Thyroid gland (tissue), 4 donors: ENCODE measurements around the gene TLCD1.

ENCODE experiments used
- CTCF ChIP-seq, 6 experiments: fragments of 200-600 bp in 3 of 6; fragments of 450-650 bp in 3 of 6; sonication (generic) in 3 of 6; IDR thresholded peaks; one replicate each; pipeline ENCODE4 v1.5.1; 2016 to 2019; ENCODE audit warnings: antibody characterized with exemption in 6 of 6, mild to moderate bottlenecking in 2 of 6, inconsistent platforms in 1 of 6, moderate library complexity in 1 of 6
- POLR2A ChIP-seq, 2 donors: fragments of 450-650 bp; IDR thresholded peaks; one replicate each; pipeline ENCODE4 v1.6.1; 2017; ENCODE audit warnings: antibody characterized with exemption in 2 of 2, mild to moderate bottlenecking in 2 of 2, moderate library complexity in 1 of 2

DNA sequence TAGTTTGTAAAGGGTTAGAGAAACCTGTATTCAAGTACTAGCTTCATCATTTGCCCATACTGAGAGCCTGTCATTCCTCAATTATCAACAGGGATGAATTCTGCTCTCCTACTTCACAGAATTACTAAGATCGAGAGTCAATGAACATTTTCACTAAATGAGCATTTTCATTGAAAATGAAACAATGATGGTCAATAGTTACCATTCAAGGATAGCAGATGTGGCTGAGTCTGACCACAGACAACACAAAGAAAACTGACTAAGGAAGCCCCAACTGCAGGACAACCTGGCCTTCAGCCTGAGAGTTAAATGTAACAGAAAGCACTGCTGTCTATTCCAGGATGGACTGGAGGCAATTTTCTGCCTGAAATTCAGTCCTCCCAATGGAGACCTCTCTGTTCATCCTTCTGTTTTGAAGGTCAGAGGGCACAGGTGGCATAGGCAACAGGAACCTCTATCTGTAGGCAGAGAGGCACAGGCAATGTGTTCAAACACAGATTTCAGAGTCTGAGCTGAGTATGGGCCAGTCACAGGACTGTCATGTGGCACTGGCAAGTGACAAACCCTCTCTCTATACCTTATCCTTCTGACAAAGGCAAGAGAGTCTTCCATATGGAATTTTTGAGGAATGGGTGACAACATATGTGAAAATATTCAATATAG lies 37.2 kb upstream of the TLCD1 start:
- TF ChIP-seq CTCF (IDR thresholded peaks at IDR 0.05) (no peak), POLR2A (IDR thresholded peaks at IDR 0.05) (no peak)
